OCI-LY1 (cell line): ENCODE measurements around the gene TRIM26.

Source experiments
- CTCF ChIP-seq: fragments of 200-600 bp; sonication (generic), shearing (Covaris generic); IDR thresholded peaks from 2 replicates; pipeline ENCODE4 v1.5.1; 2017; ENCODE audit warnings: mild to moderate bottlenecking, antibody characterized with exemption, low read length, moderate library complexity, mixed read lengths
- EZH2 ChIP-seq: fragments of 200-600 bp; sonication (generic), shearing (Covaris generic); IDR thresholded peaks from 2 replicates; pipeline ENCODE4 v1.8.0; 2017; ENCODE audit warnings: borderline replicate concordance, mixed run types, mild to moderate bottlenecking, antibody characterized with exemption, low read length, moderate library complexity, mixed read lengths

- TF ChIP-seq CTCF = no peak
- no peak for TF ChIP-seq EZH2
These were observed 63.2 kb downstream of the TRIM26 start for GRCh38 chr6:30149858-30150550.
